EH (cell line): ENCODE results near the gene PLCG2.
"Not testable (repeated sequence)": the region's sequence is repeated elsewhere in the genome, so short reads cannot be mapped to it uniquely, and the experiment has no call there.

Source experiments
- DNase-seq: peaks from one replicate; pipeline ENCODE4 v3.0.0-alpha.2; 2015; ENCODE audit warnings: low read depth

The PLCG2 gene

DNA sequence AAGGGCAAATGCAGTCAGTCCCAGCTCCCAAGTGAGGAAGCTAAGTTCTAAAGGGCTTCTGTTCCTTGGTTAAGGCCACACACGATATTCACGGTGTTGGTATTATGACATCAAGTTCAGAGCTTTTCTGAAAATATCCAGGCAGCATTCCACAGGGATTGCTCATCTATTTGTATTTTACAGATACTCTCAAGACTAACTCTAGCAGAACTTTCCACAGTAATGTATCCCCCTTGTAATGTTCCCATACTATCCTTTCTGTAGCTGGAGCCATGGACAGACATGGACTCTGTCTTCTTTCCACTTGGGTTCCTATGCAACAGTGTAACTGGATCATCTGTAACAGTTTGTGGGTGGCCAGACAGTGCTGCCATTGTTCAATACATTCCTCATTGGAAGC, 218.6 kb downstream of the PLCG2 start:
- peak; percentile 87 for DNase-seq

DNA sequence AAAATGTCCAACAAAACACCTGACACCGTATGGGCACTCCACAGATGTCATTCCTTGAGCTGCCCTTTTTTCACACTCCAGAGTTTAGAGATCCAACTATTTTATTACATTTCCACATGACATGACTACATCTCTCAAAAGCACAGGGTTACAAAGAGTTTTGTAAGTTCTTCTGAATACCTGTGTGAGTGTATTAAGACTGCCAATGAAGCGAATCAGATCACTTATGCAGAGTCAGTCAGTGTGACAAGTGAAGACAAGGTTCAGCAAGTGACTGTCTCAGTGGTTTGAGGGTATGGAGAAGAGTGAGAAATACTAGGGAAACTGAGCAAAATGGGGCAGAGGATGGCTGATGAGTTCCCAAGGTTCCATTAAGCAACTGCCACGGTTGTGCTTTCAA, 223.7 kb downstream of the PLCG2 start:
- no peak for DNase-seq

DNA sequence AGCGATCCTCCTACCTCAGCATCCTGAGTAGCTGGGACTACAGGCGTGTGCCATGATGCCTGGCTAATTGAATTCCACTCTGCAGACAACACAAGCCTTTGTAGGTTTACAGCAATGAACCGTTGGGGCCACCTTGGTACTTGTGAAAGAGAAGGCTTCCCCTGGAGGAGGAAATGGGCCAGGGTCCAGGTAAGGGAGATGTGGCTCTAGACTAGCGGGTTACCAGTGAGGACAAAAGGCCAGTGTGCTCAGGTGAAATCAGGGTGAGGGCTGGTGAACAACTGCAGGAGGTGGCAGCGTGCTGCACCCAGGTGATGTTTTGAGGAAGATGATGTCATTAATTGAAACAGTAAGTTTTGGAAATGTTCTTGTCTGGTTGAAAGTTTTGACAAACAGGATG, 225.5 kb downstream of the PLCG2 start:
- no peak for DNase-seq

DNA sequence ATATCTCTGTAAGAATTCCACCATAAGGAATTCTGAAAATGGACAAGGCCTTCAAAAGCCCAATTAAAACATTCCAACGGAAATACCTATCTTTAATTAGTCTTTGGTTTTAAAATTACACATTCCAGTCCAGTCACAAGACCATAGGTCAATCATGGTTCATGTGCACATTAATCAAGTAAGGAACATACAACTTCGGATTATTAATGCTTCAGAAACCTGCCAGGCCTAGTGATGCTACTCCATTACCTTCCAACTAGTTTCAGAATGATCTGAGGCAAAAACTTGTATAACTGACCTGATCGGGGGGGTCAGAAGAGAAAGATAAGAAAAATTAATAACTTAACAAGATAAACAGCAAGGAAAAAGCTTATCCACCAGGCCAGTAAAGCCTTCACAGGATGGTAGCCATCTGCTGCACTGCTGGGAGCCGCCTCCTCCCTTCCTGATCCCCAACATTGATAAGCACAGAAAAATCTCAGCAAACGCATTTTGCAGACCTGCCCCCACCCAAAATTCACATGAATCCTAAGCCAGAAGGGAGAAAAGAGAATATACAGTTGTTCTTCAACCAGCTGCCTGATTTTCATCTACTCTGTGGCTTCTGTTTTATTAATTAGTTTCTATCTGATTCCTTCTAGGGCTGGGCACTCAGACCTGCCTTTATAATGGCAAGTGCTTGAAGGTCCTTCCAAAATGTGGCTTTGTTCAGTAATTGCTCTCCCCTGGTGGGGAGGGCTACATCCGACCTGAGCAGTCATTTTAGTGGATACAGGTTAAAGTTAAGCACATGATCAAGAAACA, 226.1 kb downstream of the PLCG2 start:
- peak; percentile 71 for DNase-seq

DNA sequence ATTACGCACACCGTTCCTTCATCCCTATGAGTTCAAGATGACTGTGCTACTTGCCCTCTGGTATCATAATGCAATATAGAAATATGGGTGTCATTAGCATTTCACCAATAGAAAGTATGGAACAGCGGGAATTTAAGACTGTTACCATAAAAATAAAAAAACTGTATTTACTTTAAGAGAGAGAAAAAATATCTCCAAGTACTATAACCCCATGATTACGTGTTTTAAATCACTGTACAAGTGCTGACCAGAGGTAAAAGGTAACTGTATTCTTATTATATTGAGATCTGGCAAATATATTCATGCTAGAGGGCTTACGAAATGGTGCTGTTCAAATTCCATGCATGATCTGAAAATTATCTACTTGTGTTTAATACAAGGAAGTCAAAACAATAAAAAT, 226.9 kb downstream of the PLCG2 start:
- DNase-seq: no peak

DNA sequence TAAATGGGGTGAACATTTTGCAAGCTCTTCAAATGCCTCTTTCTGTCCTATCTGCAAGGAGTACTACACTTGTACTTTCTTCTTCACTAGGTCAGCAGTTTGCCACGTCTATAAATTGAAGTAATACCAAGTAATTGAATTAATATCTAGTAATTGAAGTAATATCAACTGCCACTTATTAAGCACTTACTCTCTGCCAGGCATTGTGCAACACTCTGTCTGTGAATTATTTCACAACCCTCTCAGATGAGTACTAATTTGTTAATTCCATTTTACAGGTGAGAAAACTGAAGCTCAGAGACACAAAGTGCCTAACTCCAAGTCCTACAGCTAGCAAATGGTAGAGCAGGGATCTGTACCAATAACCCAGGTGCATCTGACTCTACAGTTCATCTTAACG, 228.1 kb downstream of the PLCG2 start:
- DNase-seq: no peak

DNA sequence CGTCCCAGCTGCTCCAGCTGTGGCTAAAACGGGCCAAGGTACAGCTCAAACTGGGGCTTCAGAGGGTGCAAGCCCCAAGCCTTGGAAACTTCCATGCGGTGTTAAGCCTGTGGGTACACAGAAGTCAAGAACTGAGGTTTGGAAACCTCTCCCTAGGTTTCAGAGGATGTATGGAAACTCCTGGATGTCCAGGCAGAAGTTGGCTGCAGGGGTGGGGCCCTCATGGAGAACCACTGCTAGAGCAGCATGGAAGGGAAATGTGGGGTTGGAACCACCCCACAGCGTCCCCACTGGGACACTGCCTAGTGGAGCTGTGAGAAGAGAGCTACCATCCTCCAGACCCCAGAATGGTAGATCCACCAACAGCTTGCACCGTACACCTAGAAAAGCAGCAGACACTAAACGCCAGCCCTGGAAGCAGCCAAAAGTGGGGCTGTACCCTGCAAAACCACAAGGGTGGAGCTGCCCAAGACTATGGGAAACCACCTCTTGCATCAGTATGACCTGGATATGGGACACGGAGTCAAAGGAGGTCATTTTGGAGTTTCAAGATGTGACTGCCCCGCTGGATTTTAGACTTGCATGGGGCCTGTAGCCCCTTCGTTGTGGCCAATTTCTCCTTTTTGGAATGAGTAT, 230.0 kb downstream of the PLCG2 start:
- no peak for DNase-seq

DNA sequence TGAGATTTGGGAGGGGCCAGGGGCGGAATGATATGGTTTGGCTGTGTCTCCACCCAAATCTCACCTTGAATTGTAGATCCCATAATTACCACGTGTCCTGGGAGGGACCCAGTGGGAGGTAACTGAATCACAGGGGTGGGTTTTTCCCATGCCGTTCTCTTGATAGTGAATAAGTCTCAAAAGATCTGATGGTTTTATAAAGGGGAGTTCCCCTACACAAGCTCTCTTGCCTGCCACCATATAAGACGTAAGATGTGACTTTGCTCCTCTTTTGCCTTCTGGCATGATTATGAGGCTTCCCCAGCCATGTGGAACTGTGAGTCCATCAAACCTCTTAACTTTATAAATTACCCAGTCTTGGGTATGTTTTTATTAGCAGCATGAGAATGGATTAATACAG, 230.7 kb downstream of the PLCG2 start:
- DNase-seq: not testable (repeated sequence)

DNA sequence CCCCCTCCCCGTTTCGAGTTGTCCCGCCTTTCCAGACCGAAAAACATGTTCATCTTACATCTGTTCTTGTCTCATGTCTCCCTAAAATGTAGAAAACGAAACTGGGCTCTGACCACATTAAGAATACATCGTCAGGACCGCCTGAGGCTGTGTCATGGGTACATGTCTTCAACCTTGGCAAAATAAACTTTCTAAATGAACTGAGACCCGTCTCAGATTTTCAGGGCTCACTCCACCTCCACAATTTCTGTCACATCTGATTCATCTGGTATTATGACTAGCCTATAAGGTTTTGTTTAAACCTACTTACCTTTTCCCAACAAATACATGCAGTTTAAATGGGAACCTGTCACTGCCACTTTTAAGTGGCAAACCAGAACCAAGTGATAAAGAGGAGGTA, 231.6 kb downstream of the PLCG2 start:
- no peak for DNase-seq

DNA sequence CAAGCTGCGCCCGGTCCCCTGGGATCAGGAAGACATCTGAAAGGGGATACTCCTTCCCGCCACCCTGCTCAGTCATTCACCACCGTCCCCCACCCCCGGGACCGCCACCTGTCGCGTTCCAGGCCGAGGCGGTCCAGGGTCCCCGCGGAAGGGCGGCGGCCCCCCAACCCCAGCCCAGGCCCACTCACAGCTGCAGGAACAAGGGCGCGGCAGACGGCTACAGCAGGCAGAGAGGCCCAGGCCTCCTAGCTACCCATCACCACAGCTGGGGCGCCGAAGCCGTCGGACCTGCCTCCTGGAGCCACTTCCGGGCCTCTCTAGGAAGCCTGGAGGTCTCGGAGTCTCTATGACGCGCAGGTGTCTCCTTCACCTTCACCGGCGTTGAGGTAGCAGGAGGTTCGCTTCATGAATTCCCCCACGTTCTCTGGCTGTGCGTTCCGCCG, 232.1 kb downstream of the PLCG2 start, which contains the start of gene SDR42E1:
TSS of gene SDR42E1 (minus strand) at position 272 of the 443 bp plus-strand sequence. CDS start 10,612 bp downstream, outside the sequence.
- no peak for DNase-seq
